Measurements from ENCODE around the gene MKRN3. TPM values are rescaled to one million over a fixed set of nuclear protein-coding genes. Genes with fewer than 3 reads are reported as not detected.

The MKRN3 gene
- total RNA-seq, 6 experiments from 2014 or later = 0.12 to 0.16 (median 0.14) TPM; not detected in 3

- no peak overlapping the region for H3K4me3 Mint-ChIP-seq
- H3K9me3 Mint-ChIP-seq = peaks cover 22% of the 10 kb centered on the region
- no peaks in the 10 kb centered on the region; the same call in 1 of the 2 replicates for H3K27me3 Mint-ChIP-seq (ENCODE audit: insufficient read depth)
- no peaks in the 10 kb centered on the region for H3K4me1 Mint-ChIP-seq (ENCODE audit: low read depth)
- peaks cover 5% of the 10 kb centered on the region; the same call in 1 of the 2 replicates for H3K36me3 Mint-ChIP-seq (ENCODE audit: low read depth)
- TF ChIP-seq CTCF (IDR thresholded peaks at IDR 0.05) = no peak
- H3K27ac Mint-ChIP-seq = no peak overlapping the region
- DNase-seq = no peak
Observed at GRCh38 chr15:23569151-23569925, 3.9 kb downstream of the MKRN3 start.

GRCh38 chr15:23570486-23570885, 5.0 kb downstream of the MKRN3 start:
- H3K27me3 Mint-ChIP-seq (ENCODE audit: insufficient read depth) = no peaks in the 10 kb centered on the region; the same call in 1 of the 2 replicates
- no peak for DNase-seq
- H3K27ac Mint-ChIP-seq = no peak overlapping the region
- H3K9me3 Mint-ChIP-seq = peaks cover 11% of the 10 kb centered on the region
- H3K4me1 Mint-ChIP-seq (ENCODE audit: low read depth) = no peaks in the 10 kb centered on the region
- no peaks in the 10 kb centered on the region for H3K36me3 Mint-ChIP-seq (ENCODE audit: low read depth)
- TF ChIP-seq CTCF (IDR thresholded peaks at IDR 0.05) = no peak
- H3K4me3 Mint-ChIP-seq = no peak overlapping the region

- Mint-ChIP-seq H3K4me1 (ENCODE audit: low read depth) (no peaks in the 10 kb centered on the region), H3K27me3 (ENCODE audit: insufficient read depth) (no peaks in the 10 kb centered on the region; the same call in 1 of the 2 replicates), H3K4me3 (no peak overlapping the region), H3K27ac (no peak overlapping the region), H3K36me3 (ENCODE audit: low read depth) (no peaks in the 10 kb centered on the region), H3K9me3 (no peaks in the 10 kb centered on the region; the same call in none of the 2 replicates)
- TF ChIP-seq CTCF (IDR thresholded peaks at IDR 0.05) = no peak
- no peak for DNase-seq
Observed at GRCh38 chr15:23572844-23573243, 7.4 kb downstream of the MKRN3 start.

GRCh38 chr15:23574742-23575141, 9.3 kb downstream of the MKRN3 start:
- H3K9me3 Mint-ChIP-seq = peaks cover 4% of the 10 kb centered on the region
- H3K36me3 Mint-ChIP-seq (ENCODE audit: low read depth) = no peaks in the 10 kb centered on the region
- no peaks in the 10 kb centered on the region for H3K4me1 Mint-ChIP-seq (ENCODE audit: low read depth)
- DNase-seq = no peak
- H3K27me3 Mint-ChIP-seq (ENCODE audit: insufficient read depth) = no peaks in the 10 kb centered on the region; the same call in 1 of the 2 replicates
- H3K4me3 Mint-ChIP-seq = no peak overlapping the region
- TF ChIP-seq CTCF (IDR thresholded peaks at IDR 0.05) = no peak
- no peak overlapping the region for H3K27ac Mint-ChIP-seq

- Mint-ChIP-seq H3K27me3 (ENCODE audit: insufficient read depth) (no peaks in the 10 kb centered on the region; the same call in 1 of the 2 replicates), H3K36me3 (ENCODE audit: low read depth) (no peaks in the 10 kb centered on the region), H3K4me3 (no peak overlapping the region), H3K27ac (no peak overlapping the region), H3K9me3 (peaks cover 4% of the 10 kb centered on the region), H3K4me1 (ENCODE audit: low read depth) (no peaks in the 10 kb centered on the region)
- DNase-seq = no peak
- TF ChIP-seq CTCF (IDR thresholded peaks at IDR 0.05) = no peak
Observed at GRCh38 chr15:23576061-23576460, 10.6 kb downstream of the MKRN3 start.
